ENCODE results near the gene POMGNT2. TPM values are rescaled to one million over a fixed set of nuclear protein-coding genes. Genes with fewer than 3 reads are reported as not detected.

Gene POMGNT2
- total RNA-seq, 2 experiments from 2014 or later, result 8.7 to 9.7 TPM

DNA sequence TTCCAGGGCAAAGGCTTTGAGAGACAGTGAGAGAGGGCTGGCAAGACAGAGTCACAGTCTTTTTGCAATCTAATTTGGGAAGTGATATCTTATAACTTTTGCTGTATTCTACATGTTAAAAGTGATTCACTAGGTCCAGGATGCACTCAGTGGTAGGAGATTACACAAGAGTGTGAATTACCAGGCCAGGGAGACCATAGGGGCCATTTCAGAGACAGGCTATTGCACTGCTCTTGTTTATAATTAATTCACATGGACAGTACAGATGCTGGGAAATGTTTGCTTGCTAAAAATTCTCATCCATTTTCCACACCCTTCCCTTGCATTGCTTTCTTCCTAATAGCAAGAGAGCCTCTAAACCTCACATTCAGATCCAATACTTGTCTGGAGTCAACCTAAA is 22.6 kb upstream of the POMGNT2 start:
- Mint-ChIP-seq H3K27me3 (ENCODE audit: low read depth) (peaks cover 3% of the 10 kb centered on the region), H3K27ac (no peak overlapping the region), H3K4me1 (ENCODE audit: low read depth) (no peaks in the 10 kb centered on the region), H3K9me3 (ENCODE audit: insufficient read depth) (no peaks in the 10 kb centered on the region), H3K36me3 (ENCODE audit: low read depth) (no peaks in the 10 kb centered on the region), H3K4me3 (no peak overlapping the region)
- POLR2A ChIA-PET, result no interaction called here
- no peak for ATAC-seq
- DNase-seq, result no peak
- CTCF ChIA-PET, result interaction anchor here (0.8 kb wide), 1 partner anchor 166 kb away, joined by 3 read pairs; no protein-coding TSS in a partner anchor

DNA sequence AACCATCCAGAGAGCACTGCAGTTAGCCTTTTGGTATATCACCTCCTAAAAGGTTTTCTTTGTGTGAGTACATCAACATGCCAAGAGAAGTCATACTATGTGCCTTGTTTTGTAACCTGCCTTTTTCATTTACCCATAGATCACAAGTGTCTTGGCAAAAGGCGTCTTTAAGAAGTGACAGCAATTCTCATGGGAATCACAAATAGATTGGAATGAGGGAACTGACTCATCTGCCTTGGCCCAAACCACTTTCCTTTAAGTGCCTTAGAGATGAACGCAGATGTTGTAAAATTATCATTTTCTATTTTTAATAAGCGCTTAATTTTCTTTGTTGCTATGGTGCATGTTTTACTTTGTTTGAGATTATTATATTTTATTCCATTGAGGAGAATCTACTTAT is 20.7 kb upstream of the POMGNT2 start:
- POLR2A ChIA-PET, result no interaction called here
- no peaks in the 10 kb centered on the region for H3K9me3 Mint-ChIP-seq (ENCODE audit: insufficient read depth)

DNA sequence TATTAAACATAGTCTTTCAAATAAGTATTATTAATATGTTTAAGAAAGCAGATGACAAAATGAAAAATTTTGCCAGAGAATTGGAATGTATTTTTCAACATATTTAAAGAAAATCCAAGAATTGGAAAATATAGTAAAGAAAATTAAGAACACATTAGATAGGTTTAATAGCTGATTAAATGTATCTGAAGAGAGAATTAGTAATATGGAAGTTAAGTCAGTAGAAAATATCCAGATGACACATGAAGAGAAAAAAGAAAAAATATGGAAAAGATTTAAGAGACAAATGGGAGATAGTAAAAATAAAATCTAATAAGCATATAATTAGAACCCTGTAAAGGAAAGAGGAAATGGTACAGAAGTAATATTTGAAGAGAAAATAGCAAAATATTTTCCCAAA is 18.0 kb upstream of the POMGNT2 start:
- no peak overlapping the region for H3K4me3 Mint-ChIP-seq
- H3K27ac Mint-ChIP-seq, result no peak overlapping the region
- ATAC-seq (no peak), DNase-seq (no peak)
- H3K27me3 Mint-ChIP-seq (ENCODE audit: low read depth), result peaks cover 5% of the 10 kb centered on the region
- CTCF ChIA-PET, result no interaction called here
- H3K4me1 Mint-ChIP-seq (ENCODE audit: low read depth), result no peaks in the 10 kb centered on the region
- no peaks in the 10 kb centered on the region for H3K36me3 Mint-ChIP-seq (ENCODE audit: low read depth)
- POLR2A ChIA-PET, result no interaction called here
- no peaks in the 10 kb centered on the region for H3K9me3 Mint-ChIP-seq (ENCODE audit: insufficient read depth)

More for the DNA sequence above, 20.7 kb upstream of the POMGNT2 start:
- Mint-ChIP-seq H3K4me1 (ENCODE audit: low read depth) (no peaks in the 10 kb centered on the region), H3K27ac (no peak overlapping the region), H3K27me3 (ENCODE audit: low read depth) (no peaks in the 10 kb centered on the region), H3K4me3 (no peak overlapping the region), H3K36me3 (ENCODE audit: low read depth) (no peaks in the 10 kb centered on the region)
- CTCF ChIA-PET, result no interaction called here
- ATAC-seq (no peak), DNase-seq (no peak)

DNA sequence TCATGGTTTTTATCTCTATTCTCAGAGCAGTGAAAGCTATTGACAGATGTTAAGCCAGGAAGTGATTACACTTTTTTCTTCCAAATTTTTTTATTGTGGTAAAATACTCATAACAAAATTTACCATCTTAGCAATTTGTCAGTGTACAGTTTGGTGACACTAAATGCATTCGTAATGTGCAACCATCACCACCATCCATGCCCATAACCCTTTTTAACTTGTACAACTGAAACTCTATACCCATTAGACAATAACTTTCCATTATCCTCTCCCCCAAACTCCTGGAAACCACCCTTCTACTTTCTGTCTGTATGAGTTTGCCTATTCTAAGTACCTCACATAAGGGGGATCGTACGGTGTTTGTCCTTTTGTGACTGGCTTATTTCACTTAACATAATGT is 15.1 kb upstream of the POMGNT2 start:
- Mint-ChIP-seq H3K4me3 (no peak overlapping the region), H3K9me3 (ENCODE audit: insufficient read depth) (no peaks in the 10 kb centered on the region), H3K27ac (no peak overlapping the region), H3K36me3 (ENCODE audit: low read depth) (no peaks in the 10 kb centered on the region), H3K4me1 (ENCODE audit: low read depth) (no peaks in the 10 kb centered on the region), H3K27me3 (ENCODE audit: low read depth) (peaks cover 5% of the 10 kb centered on the region)
- ATAC-seq, result no peak
- ChIA-PET POLR2A (interaction anchor here (0.6 kb wide), 1 partner anchor 184 kb away, joined by 3 read pairs; no protein-coding TSS in a partner anchor), CTCF (interaction anchor here (0.7 to 2.3 kb wide), 2 partner anchors 12 to 159 kb away, joined by 4 to 6 read pairs; no protein-coding TSS in a partner anchor)
- peak; percentile 1 for DNase-seq

DNA sequence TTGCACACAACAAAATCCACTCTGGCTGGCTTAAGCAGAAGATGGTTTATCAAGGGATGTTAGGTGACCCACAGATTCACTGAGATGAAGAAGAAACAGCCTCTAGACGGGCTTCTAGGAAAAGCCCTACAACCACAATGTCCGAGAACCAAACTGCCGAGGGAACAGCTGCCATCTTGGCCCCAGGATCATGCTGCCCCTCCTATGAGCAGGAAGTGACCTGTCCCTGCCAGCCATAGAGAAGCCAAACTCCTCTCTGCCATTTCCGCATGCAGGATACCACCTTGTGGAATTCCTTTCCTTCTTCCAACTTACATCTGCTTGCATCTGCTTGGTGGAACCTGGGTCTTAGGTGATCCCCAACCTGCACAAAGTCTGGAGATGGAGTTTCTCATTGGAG is 11.4 kb upstream of the POMGNT2 start:
- Mint-ChIP-seq H3K27ac (no peak overlapping the region), H3K4me1 (ENCODE audit: low read depth) (peaks cover 4% of the 10 kb centered on the region), H3K36me3 (ENCODE audit: low read depth) (no peaks in the 10 kb centered on the region), H3K27me3 (ENCODE audit: low read depth) (peaks cover 5% of the 10 kb centered on the region), H3K9me3 (ENCODE audit: insufficient read depth) (no peaks in the 10 kb centered on the region), H3K4me3 (no peak overlapping the region)
- DNase-seq (peak; percentile 5), ATAC-seq (no peak)
- CTCF ChIA-PET, result no interaction called here
- POLR2A ChIA-PET, result no interaction called here

DNA sequence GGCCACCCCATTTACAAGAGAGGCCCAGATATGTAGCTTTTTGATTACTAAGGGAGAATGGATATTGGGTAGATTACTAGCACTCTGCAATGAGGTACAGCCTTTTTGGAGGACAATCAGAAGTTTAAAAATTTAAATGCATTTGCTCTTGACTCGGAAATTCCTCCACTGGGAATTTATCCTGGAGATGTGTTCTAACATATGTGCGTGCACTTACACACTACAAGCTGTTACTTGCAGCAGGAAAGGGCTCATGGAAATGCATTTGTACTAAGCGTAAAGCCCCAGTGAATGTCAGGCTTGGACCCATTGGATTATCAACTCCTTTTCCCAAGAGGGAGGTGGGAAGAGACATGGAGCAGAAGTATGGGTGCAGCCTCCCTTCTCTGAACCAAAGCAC is 7.8 kb upstream of the POMGNT2 start:
- Mint-ChIP-seq H3K9me3 (ENCODE audit: insufficient read depth) (no peaks in the 10 kb centered on the region), H3K4me1 (ENCODE audit: low read depth) (peaks cover 4% of the 10 kb centered on the region), H3K36me3 (ENCODE audit: low read depth) (no peaks in the 10 kb centered on the region), H3K4me3 (no peak overlapping the region), H3K27ac (no peak overlapping the region), H3K27me3 (ENCODE audit: low read depth) (no peaks in the 10 kb centered on the region)
- DNase-seq (no peak), ATAC-seq (no peak)
- POLR2A ChIA-PET, result interaction anchor here (0.9 kb wide), 1 partner anchor 37 kb away, joined by 3 read pairs; no protein-coding TSS in a partner anchor
- CTCF ChIA-PET, result interaction anchor here (1.2 to 1.4 kb wide), 2 partner anchors 11 to 152 kb away, joined by 4 read pairs; no protein-coding TSS in a partner anchor

DNA sequence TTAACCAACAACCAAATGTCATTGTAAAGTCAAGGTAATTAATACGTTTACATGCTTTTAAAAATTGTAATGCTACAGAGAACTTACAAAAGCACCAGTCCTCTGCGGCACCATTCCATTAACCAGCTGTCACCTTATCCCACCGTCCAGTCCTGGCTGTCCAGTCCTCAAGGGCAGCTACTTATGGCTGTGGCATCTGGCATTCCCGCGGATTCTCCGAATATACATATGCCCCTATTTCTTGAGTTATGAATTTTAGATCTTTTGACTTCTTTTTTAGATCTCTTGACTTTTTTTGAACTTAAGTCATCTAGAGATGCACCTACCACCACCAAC is 382 bp upstream of the POMGNT2 start:
- ATAC-seq (peak; percentile 4), DNase-seq (no peak)
- Mint-ChIP-seq H3K36me3 (ENCODE audit: low read depth) (no peaks in the 10 kb centered on the region), H3K4me1 (ENCODE audit: low read depth) (peaks cover 15% of the 10 kb centered on the region), H3K9me3 (ENCODE audit: insufficient read depth) (no peaks in the 10 kb centered on the region), H3K27me3 (ENCODE audit: low read depth) (no peaks in the 10 kb centered on the region), H3K27ac (no peak overlapping the region), H3K4me3 (peak overlapping the region; percentile 74)
- ChIA-PET POLR2A (no interaction called here), CTCF (no interaction called here)

DNA sequence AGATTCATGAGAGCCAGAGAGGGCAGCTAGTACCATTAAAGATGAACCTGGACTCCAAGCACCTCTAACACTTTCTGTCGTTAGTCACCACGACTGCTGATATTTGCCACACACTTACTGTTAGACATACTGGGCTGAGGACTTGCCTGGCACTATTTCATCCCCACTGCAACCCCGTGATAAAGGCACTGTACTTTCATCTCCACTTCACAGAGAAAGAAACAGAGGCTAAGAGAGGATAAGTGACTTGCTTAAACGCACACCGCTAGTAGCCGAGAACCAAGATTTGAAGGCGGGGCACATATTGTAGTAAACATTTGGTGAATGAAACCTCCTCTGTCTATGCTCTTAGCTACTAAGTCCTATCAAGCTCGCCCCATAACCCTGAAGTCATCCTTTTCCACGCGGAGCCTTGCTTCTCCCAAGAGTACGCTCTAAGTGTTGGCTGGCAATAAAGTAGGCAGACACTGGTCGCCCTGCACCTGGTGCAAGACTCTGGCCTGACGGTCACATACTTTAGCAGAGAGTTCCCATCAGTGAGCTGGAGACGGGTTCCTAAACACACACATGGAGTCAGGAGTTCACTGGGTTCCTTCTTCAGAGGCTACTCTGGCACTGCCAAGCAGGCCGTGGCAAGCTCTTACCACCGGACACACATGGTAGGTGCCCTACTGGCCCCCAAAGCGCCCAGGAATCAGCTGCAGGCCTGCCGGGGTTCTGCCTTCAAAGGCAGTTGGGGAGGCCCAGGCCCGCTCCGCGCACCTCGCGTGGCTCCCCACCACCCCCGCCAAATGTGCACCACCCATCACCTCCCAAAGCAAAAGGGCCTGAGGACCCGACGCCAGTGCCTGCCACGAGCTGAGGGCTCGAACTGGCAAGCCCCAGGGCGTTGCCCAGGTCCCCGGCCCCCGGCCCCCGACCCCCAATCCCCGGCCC is 951 bp downstream of the POMGNT2 start:
- Mint-ChIP-seq H3K27ac (no peak overlapping the region), H3K9me3 (ENCODE audit: insufficient read depth) (no peaks in the 10 kb centered on the region), H3K4me3 (peak overlapping the region; percentile 72), H3K27me3 (ENCODE audit: low read depth) (no peaks in the 10 kb centered on the region), H3K36me3 (ENCODE audit: low read depth) (no peaks in the 10 kb centered on the region), H3K4me1 (ENCODE audit: low read depth) (peaks cover 15% of the 10 kb centered on the region)
- ATAC-seq (peak; percentile 7), DNase-seq (peak; percentile 27)
- ChIA-PET CTCF (interaction anchor here (0.9 kb wide), 1 partner anchor 15 kb away, joined by 3 read pairs; no protein-coding TSS in a partner anchor), POLR2A (no interaction called here)

DNA sequence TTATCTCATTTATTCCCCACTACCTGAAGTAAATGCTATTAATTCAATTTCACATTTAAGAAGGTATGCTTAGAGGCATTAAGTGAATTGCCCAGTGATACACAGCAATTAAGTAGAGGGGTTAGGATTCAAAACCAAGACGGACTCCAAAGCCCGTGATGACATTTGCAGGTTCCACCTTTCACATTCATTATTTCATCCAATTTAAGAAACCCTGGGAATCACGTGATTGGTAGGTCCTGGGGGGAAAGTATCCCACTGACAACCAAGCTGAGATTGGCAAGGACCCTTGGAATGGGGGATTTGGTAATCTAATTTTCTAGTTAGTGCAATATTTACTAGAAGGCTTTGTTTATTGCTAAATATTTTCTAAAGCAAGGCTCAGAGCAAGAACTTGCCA is 1.8 kb downstream of the POMGNT2 start:
- Mint-ChIP-seq H3K4me3 (no peak overlapping the region), H3K27ac (no peak overlapping the region), H3K27me3 (ENCODE audit: low read depth) (no peaks in the 10 kb centered on the region), H3K4me1 (ENCODE audit: low read depth) (peaks cover 15% of the 10 kb centered on the region), H3K36me3 (ENCODE audit: low read depth) (no peaks in the 10 kb centered on the region), H3K9me3 (ENCODE audit: insufficient read depth) (no peaks in the 10 kb centered on the region)
- POLR2A ChIA-PET, result no interaction called here
- DNase-seq, result no peak
- ATAC-seq, result no peak
- CTCF ChIA-PET, result no interaction called here

DNA sequence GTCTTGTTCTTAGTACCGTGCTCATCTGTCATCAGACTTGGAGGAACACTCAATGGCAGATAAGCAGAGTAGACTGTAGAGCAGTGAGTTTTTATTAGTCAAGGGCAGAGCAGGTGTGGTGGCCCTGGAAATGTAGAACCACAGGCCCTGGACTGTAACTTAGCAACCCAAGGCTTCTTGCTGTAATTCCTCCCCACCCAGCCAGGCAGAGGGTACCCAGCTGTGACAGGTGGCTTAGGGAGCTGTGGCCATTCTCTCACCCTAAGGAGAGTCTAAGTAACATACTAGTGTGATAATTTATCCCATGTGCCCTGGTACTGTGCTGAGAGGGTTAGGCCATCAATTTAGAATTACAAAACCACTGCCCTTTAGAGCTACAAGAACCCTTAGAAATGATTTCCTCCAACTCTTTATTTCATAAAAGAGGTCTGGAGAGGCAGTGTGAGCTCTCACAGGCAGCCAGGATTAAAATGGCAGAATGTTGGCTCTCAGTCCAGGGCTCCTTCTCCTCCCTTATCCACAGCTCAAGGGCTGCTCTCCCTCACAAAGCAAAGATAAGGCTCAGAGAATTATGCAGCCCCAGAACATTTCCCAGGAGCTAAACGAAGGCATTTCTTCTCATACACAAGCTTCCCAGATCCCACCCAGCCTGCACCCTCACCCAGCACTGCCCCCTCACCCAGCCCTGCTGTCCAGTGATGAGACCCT is 3.0 kb downstream of the POMGNT2 start:
- DNase-seq, result no peak
- ATAC-seq, result no peak
- Mint-ChIP-seq H3K4me3 (no peak overlapping the region), H3K27me3 (ENCODE audit: low read depth) (no peaks in the 10 kb centered on the region), H3K36me3 (ENCODE audit: low read depth) (no peaks in the 10 kb centered on the region), H3K4me1 (ENCODE audit: low read depth) (peaks cover 15% of the 10 kb centered on the region), H3K27ac (no peak overlapping the region), H3K9me3 (ENCODE audit: insufficient read depth) (no peaks in the 10 kb centered on the region)
- POLR2A ChIA-PET, result no interaction called here
- CTCF ChIA-PET, result interaction anchor here (0.6 to 0.9 kb wide), 2 partner anchors 10 to 141 kb away, joined by 3 to 4 read pairs; no protein-coding TSS in a partner anchor

DNA sequence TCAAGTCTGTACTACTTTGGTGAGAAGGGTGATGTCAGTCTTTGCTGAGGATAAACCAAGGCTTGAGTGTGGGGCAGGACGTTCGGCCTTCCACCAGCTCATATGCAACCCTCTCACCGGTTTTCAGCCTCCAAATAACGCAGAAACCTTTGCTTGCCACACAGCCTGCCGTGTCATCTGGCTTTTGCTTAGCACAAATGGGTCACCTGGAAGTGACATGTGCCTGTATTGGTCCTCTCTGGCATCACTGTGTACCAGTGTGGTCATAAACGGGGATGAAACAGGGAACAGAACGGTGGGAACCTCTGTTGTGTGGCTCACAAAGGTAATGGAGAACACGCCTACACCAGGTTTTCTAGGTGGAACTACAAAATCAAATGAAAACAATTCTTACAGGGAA is 7.1 kb downstream of the POMGNT2 start:
- H3K27ac Mint-ChIP-seq, result no peak overlapping the region
- H3K27me3 Mint-ChIP-seq (ENCODE audit: low read depth), result no peaks in the 10 kb centered on the region
- POLR2A ChIA-PET, result interaction anchor here (0.6 kb wide), 1 partner anchor 1684 kb away, joined by 3 read pairs; no protein-coding TSS in a partner anchor
- no peak for DNase-seq
- ATAC-seq, result no peak
- no peaks in the 10 kb centered on the region for H3K36me3 Mint-ChIP-seq (ENCODE audit: low read depth)
- no peak overlapping the region for H3K4me3 Mint-ChIP-seq
- peaks cover 4% of the 10 kb centered on the region for H3K4me1 Mint-ChIP-seq (ENCODE audit: low read depth)
- CTCF ChIA-PET, result interaction anchor here (1.4 kb wide), 1 partner anchor 137 kb away, joined by 3 read pairs; no protein-coding TSS in a partner anchor
- no peaks in the 10 kb centered on the region for H3K9me3 Mint-ChIP-seq (ENCODE audit: insufficient read depth)

Data from activated CD8-positive, alpha-beta T cell treated with anti-CD3 and anti-CD28 coated beads, Interleukin-2, amount 10 ng/mL, durations not matched to agents 7 days and 5 days (primary cell).